Measurements from ENCODE around the gene MPPED2. TPM values are rescaled to one million over a fixed set of nuclear protein-coding genes. Genes with fewer than 3 reads are reported as not detected.
A peak's percentile ranks its signal among the peaks of the same experiment; 100 is the strongest.

Gene MPPED2
- polyA plus RNA-seq, 3 donors: 0.29 to 0.59 (median 0.52) TPM

DNA sequence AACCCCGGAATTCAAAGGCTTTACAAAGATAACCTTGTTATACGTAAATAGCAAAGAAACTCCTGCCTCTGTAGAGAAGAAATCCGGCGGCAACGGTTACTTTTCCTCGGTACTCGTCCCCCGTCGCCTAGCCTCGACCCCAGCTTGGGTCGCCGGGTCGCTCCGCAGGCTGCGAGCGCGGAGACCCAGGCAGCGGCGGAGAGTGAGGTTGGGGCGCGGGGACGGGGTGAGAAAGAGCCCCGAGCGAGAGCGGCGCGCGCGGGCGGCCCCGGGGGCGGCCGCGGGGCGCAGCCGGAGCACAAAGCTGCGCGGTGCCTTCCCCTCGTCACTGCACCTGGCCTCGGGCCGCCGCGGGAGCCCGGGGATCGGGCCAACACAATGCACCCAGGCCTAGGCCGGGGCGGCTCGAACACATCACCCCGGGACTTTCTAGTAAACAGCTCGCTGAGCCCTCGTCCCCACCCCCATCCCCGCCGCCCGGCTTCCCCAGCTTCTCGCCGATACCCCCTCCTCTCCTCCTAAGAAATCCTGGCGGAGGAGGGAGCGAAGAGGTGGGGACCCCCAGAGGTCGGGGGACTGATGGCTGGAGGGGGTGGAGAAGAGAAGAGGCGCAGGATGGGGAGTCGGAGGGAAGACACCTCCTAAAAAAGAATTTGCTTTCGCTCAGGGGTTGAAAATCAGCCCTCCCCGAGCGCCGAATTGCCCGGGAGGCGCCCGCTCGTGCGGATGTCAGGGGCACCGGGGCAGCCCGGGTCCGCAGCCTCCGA lies 845 bp downstream of the MPPED2 start:
- WGBS (ENCODE audit: insufficient coverage): under 1% methylated on average over 61 of the region's 74 CpGs
- Mint-ChIP-seq H3K4me1 (peaks cover 14% of the 10 kb centered on the region), H3K36me3 (no peaks in the 10 kb centered on the region), H3K27ac (no peak overlapping the region), H3K27me3 (ENCODE audit: low read depth in 3 of 3) (peaks cover 47 to 74% (median 47%) of the 10 kb centered on the region in 3 donors), H3K4me3 (peak overlapping the region; percentile 70 to 92), H3K9me3 (peaks cover 0 to 9% (median 4%) of the 10 kb centered on the region in 7 donors)
- no peak for TF ChIP-seq CTCF (IDR thresholded peaks at IDR 0.05)
- intact Hi-C loops (cut with micrococcal nuclease): no loop called here
- no peaks in the 10 kb centered on the region for H3K9me3 ChIP-seq (replicated peaks in 1 of 2; ENCODE audit: control insufficient read depth in 1 of 2, insufficient read depth in 1 of 2, low read length in 2 of 2)
- H2AFZ ChIP-seq (ENCODE audit: insufficient read depth, low read depth, low read length, poor library complexity, severe bottlenecking): peak overlapping the region; percentile 83
- no peaks in the 10 kb centered on the region for H4K20me1 ChIP-seq (ENCODE audit: insufficient read depth, low read length)
- H3K4me3 ChIP-seq (replicated peaks in 1 of 3; ENCODE audit: low read depth in 2 of 3, low read length in 3 of 3): peak overlapping the region; percentile 41 to 81 (median 45)
- no peaks in the 10 kb centered on the region for H3K36me3 ChIP-seq (replicated peaks in 1 of 2; ENCODE audit: control insufficient read depth in 1 of 2, insufficient read depth in 2 of 2, low read length in 2 of 2)
- no peak for DNase-seq
- peak overlapping the region; percentile 91 for H3K4me2 ChIP-seq (replicated peaks; ENCODE audit: extremely low read depth, low read length, poor library complexity, severe bottlenecking)
- peaks cover 34 to 72% of the 10 kb centered on the region in 2 donors for H3K27me3 ChIP-seq (ENCODE audit: control insufficient read depth in 2 of 2, insufficient read depth in 2 of 2, low read length in 2 of 2)
- H3K79me2 ChIP-seq (ENCODE audit: insufficient read depth, low read length): no peaks in the 10 kb centered on the region
- no peak overlapping the region for H3K27ac ChIP-seq (ENCODE audit: low read depth in 1 of 2, low read length in 2 of 2)
- H3K4me1 ChIP-seq (ENCODE audit: control insufficient read depth in 1 of 2, insufficient read depth in 2 of 2, low read length in 2 of 2): peaks cover 17 to 28% of the 10 kb centered on the region in 2 donors
- H3K9ac ChIP-seq (ENCODE audit: insufficient read depth, low read length, poor library complexity, severe bottlenecking): peak overlapping the region; percentile 64

DNA sequence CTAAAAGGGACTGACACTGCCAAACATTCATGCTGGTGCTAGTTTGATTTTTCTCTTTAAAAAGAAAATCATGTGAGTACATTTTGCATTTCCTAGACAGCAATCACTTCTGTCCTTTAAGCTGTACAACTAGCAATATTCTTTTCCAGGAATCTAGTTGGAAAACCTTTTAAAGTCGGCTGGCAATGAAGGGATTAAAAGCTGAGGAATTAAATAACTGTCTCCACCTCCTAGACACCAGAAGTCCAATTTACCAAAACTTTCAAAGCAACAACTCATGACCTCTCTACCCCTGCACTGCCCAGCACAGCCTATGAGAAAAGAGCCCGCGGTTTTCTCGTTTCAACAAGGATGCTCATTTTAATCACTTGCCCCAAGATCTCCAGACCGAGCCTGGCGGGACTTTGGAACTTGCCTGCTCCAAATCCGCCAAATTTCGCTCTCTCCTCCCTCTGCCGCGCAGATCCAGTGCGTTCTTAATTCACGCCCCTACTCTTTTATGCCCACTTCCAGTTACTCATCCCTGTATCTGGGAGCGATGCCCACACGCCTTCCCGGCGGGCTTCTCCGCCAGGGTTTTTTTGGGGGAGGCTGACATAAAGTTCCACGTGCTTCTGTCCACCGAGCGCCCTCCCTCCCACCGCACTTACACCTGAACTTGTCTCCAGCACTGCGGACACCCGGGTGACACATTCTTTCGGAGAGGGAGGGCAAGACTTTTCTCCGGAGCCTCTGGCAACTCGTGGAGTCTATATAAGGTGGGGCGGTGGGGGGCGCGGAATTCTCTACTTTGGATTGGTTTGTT lies 2.5 kb downstream of the MPPED2 start:
- Histone ChIP-seq H3K27me3 (ENCODE audit: control insufficient read depth in 2 of 2, insufficient read depth in 2 of 2, low read length in 2 of 2) (peaks cover 34 to 60% of the 10 kb centered on the region in 2 donors), H3K9me3 (replicated peaks in 1 of 2; ENCODE audit: control insufficient read depth in 1 of 2, insufficient read depth in 1 of 2, low read length in 2 of 2) (no peaks in the 10 kb centered on the region), H3K79me2 (ENCODE audit: insufficient read depth, low read length) (no peaks in the 10 kb centered on the region), H2AFZ (ENCODE audit: insufficient read depth, low read depth, low read length, poor library complexity, severe bottlenecking) (no peak overlapping the region), H3K36me3 (replicated peaks in 1 of 2; ENCODE audit: control insufficient read depth in 1 of 2, insufficient read depth in 2 of 2, low read length in 2 of 2) (no peaks in the 10 kb centered on the region), H3K27ac (ENCODE audit: low read depth in 1 of 2, low read length in 2 of 2) (no peak overlapping the region), H4K20me1 (ENCODE audit: insufficient read depth, low read length) (no peaks in the 10 kb centered on the region), H3K9ac (ENCODE audit: insufficient read depth, low read length, poor library complexity, severe bottlenecking) (no peak overlapping the region), H3K4me1 (ENCODE audit: control insufficient read depth in 1 of 2, insufficient read depth in 2 of 2, low read length in 2 of 2) (peaks cover 17 to 28% of the 10 kb centered on the region in 2 donors), H3K4me3 (replicated peaks in 1 of 3; ENCODE audit: low read depth in 2 of 3, low read length in 3 of 3) (no peak overlapping the region), H3K4me2 (replicated peaks; ENCODE audit: extremely low read depth, low read length, poor library complexity, severe bottlenecking) (peak overlapping the region; percentile 91)
- intact Hi-C loops (cut with micrococcal nuclease): no loop called here
- Mint-ChIP-seq H3K4me3 (peak overlapping the region in 1 of 2 donors; percentile 89), H3K9me3 (peaks cover 0 to 9% (median 4%) of the 10 kb centered on the region in 7 donors), H3K4me1 (peaks cover 14% of the 10 kb centered on the region), H3K27ac (no peak overlapping the region), H3K27me3 (ENCODE audit: low read depth in 3 of 3) (peaks cover 45 to 68% (median 47%) of the 10 kb centered on the region in 3 donors), H3K36me3 (no peaks in the 10 kb centered on the region)
- TF ChIP-seq CTCF (IDR thresholded peaks at IDR 0.05): no peak
- 68% methylated on average over 13 of the region's 29 CpGs for WGBS (ENCODE audit: insufficient coverage)
- DNase-seq: no peak

All from CD14-positive monocyte (primary cell).